ENCODE measurements around the gene MMP24OS.
"Not testable (repeated sequence)": the region's sequence is repeated elsewhere in the genome, so short reads cannot be mapped to it uniquely, and the experiment has no call there.

DNA sequence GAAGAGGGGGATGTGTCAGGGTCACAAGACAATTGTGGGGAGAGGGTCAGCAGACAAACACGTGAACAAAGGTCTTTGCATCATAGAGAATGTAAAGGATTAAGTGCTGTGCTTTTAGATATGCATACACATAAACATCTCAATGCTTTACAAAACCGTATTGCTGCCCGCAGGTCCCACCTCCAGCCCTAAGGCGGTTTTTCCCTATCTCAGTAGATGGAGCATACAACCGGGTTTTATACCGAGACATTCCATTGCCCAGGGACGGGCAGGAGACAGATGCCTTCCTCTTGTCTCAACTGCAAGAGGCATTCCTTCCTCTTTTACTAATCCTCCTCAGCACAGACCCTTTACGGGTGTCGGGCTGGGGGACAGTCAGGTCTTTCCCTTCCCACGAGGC, 15.6 kb downstream of the MMP24OS start:
- TF ChIP-seq, protein P1, sequence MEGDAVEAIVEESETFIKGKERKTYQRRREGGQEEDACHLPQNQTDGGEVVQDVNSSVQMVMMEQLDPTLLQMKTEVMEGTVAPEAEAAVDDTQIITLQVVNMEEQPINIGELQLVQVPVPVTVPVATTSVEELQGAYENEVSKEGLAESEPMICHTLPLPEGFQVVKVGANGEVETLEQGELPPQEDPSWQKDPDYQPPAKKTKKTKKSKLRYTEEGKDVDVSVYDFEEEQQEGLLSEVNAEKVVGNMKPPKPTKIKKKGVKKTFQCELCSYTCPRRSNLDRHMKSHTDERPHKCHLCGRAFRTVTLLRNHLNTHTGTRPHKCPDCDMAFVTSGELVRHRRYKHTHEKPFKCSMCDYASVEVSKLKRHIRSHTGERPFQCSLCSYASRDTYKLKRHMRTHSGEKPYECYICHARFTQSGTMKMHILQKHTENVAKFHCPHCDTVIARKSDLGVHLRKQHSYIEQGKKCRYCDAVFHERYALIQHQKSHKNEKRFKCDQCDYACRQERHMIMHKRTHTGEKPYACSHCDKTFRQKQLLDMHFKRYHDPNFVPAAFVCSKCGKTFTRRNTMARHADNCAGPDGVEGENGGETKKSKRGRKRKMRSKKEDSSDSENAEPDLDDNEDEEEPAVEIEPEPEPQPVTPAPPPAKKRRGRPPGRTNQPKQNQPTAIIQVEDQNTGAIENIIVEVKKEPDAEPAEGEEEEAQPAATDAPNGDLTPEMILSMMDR (IDR thresholded peaks at IDR 0.05) = not testable (repeated sequence)
- TF ChIP-seq POLR2A, POLR2AphosphoS5 (IDR thresholded peaks at IDR 0.05): not testable (repeated sequence)

Data from breast epithelium (tissue), 3 donors.